ENCODE measurements around the gene SEC11A. TPM values are rescaled to one million over a fixed set of nuclear protein-coding genes. Genes with fewer than 3 reads are reported as not detected.

The SEC11A gene
- total RNA-seq, 1 experiment from 2014 or later = 104 TPM

GRCh38 chr15:84624359-84624758, 91.6 kb downstream of the SEC11A start:
- peaks cover 31% of the 10 kb centered on the region for H3K36me3 ChIP-seq (ENCODE audit: insufficient read depth, low read length, poor library complexity, severe bottlenecking)
- no peak overlapping the region for H3K4me3 ChIP-seq (ENCODE audit: low read depth, low read length, poor library complexity, severe bottlenecking)
- POLR2A ChIA-PET (ENCODE audit: low non-redundant PET) = no interaction called here
- TF ChIP-seq EZH2 (IDR thresholded peaks at IDR 0.05; ENCODE audit: borderline replicate concordance, low read depth, low read length, poor library complexity, severe bottlenecking) = no peak
- TF ChIP-seq CTCF (conservative IDR thresholded peaks at IDR 0.05; ENCODE audit: low read depth, low read length) = no peak
- DNase-seq (ENCODE audit: low spot score) = no peak
- intact Hi-C loops (cut with micrococcal nuclease; ENCODE audit: unreplicated experiment) = no loop called here
- no peaks in the 10 kb centered on the region for H3K27me3 ChIP-seq (replicated peaks; ENCODE audit: insufficient read depth, low read depth, low read length, poor library complexity)
- H3K9me3 ChIP-seq (ENCODE audit: low read depth, low read length, poor library complexity, severe bottlenecking) = peaks cover 35% of the 10 kb centered on the region
- CTCF ChIA-PET = interaction anchor here (0.6 to 0.7 kb wide), 3 partner anchors 37 to 197 kb away, joined by 3 to 7 read pairs (median 5); no protein-coding TSS in a partner anchor
- no peaks in the 10 kb centered on the region for H3K4me1 ChIP-seq (ENCODE audit: insufficient read depth, low read length, poor library complexity, severe bottlenecking)
- no TSS peak for BruUV-seq (replicated peaks)
- H3K27ac ChIP-seq (ENCODE audit: low read depth, low read length, poor library complexity, severe bottlenecking) = no peak overlapping the region

- Histone ChIP-seq H3K27ac (ENCODE audit: low read depth, low read length, poor library complexity, severe bottlenecking) (no peak overlapping the region), H3K4me1 (ENCODE audit: insufficient read depth, low read length, poor library complexity, severe bottlenecking) (no peaks in the 10 kb centered on the region), H3K4me3 (ENCODE audit: low read depth, low read length, poor library complexity, severe bottlenecking) (no peak overlapping the region), H3K36me3 (ENCODE audit: insufficient read depth, low read length, poor library complexity, severe bottlenecking) (peaks cover 31% of the 10 kb centered on the region), H3K27me3 (replicated peaks; ENCODE audit: insufficient read depth, low read depth, low read length, poor library complexity) (no peaks in the 10 kb centered on the region), H3K9me3 (ENCODE audit: low read depth, low read length, poor library complexity, severe bottlenecking) (peaks cover 35% of the 10 kb centered on the region)
- TF ChIP-seq CTCF (conservative IDR thresholded peaks at IDR 0.05; ENCODE audit: low read depth, low read length) (no peak), EZH2 (IDR thresholded peaks at IDR 0.05; ENCODE audit: borderline replicate concordance, low read depth, low read length, poor library complexity, severe bottlenecking) (no peak)
- no peak for DNase-seq (ENCODE audit: low spot score)
- no TSS peak for BruUV-seq (replicated peaks)
- CTCF ChIA-PET = interaction anchor here (1.0 kb wide), 1 partner anchor 21 kb away, joined by 3 read pairs; the partner anchor contains the start of gene ZSCAN2
- intact Hi-C loops (cut with micrococcal nuclease; ENCODE audit: unreplicated experiment) = no loop called here
- POLR2A ChIA-PET (ENCODE audit: low non-redundant PET) = no interaction called here
Observed at GRCh38 chr15:84621358-84621979, 94.5 kb downstream of the SEC11A start.

- peaks cover 35% of the 10 kb centered on the region for H3K9me3 ChIP-seq (ENCODE audit: low read depth, low read length, poor library complexity, severe bottlenecking)
- DNase-seq (ENCODE audit: low spot score) = no peak
- intact Hi-C loops (cut with micrococcal nuclease; ENCODE audit: unreplicated experiment) = no loop called here
- no peaks in the 10 kb centered on the region for H3K4me1 ChIP-seq (ENCODE audit: insufficient read depth, low read length, poor library complexity, severe bottlenecking)
- BruUV-seq (replicated peaks) = no TSS peak
- no peak overlapping the region for H3K4me3 ChIP-seq (ENCODE audit: low read depth, low read length, poor library complexity, severe bottlenecking)
- no peak for TF ChIP-seq EZH2 (IDR thresholded peaks at IDR 0.05; ENCODE audit: borderline replicate concordance, low read depth, low read length, poor library complexity, severe bottlenecking)
- no peak for TF ChIP-seq CTCF (conservative IDR thresholded peaks at IDR 0.05; ENCODE audit: low read depth, low read length)
- H3K27ac ChIP-seq (ENCODE audit: low read depth, low read length, poor library complexity, severe bottlenecking) = no peak overlapping the region
- POLR2A ChIA-PET (ENCODE audit: low non-redundant PET) = no interaction called here
- H3K27me3 ChIP-seq (replicated peaks; ENCODE audit: insufficient read depth, low read depth, low read length, poor library complexity) = no peaks in the 10 kb centered on the region
- H3K36me3 ChIP-seq (ENCODE audit: insufficient read depth, low read length, poor library complexity, severe bottlenecking) = peaks cover 31% of the 10 kb centered on the region
- CTCF ChIA-PET = no interaction called here
Observed at GRCh38 chr15:84620626-84621025, 95.3 kb downstream of the SEC11A start.

Other genes with a start within 250 kb of the SEC11A start
- 15.2 and 22.0 TPM in 2 replicates for gene ZSCAN2, start 115.1 kb downstream of the SEC11A start, total RNA-seq (2021)
- gene WDR73, start 61.9 kb downstream of the SEC11A start, total RNA-seq (2021) = 42.4 and 43.6 TPM in 2 replicates
- 15.1 and 15.3 TPM in 2 replicates for gene NMB, start 57.9 kb downstream of the SEC11A start, total RNA-seq (2021)
- 32.9 and 37.2 TPM in 2 replicates for gene ZNF592, start 32.5 kb upstream of the SEC11A start, total RNA-seq (2021)
- gene ALPK3, start 101.2 kb upstream of the SEC11A start, total RNA-seq (2021) = 0.67 and 0.70 TPM in 2 replicates
- not detected in 2 replicates for gene SLC28A1, start 168.5 kb upstream of the SEC11A start, total RNA-seq (2021)

Data from A673 (cell line).